ENCODE results near the gene PRKCZ.
A peak's percentile ranks its signal among the peaks of the same experiment; 100 is the strongest.

PRKCZ gene

GRCh38 chr1:2107586-2108212, 57.5 kb downstream of the PRKCZ start:
- TF ChIP-seq CTCF (IDR thresholded peaks at IDR 0.05; ENCODE audit: borderline replicate concordance, control extremely low read depth, extremely low read depth, insufficient read depth, missing control alignments) = no peak
- no peak for DNase-seq (ENCODE audit: low spot score)
- in situ Hi-C loops (cut with MboI; ENCODE audit: low sequenced_read_pairs, unreplicated experiment) = no loop called here

- peak; percentile 66 for DNase-seq (ENCODE audit: low spot score)
- TF ChIP-seq CTCF (IDR thresholded peaks at IDR 0.05; ENCODE audit: borderline replicate concordance, control extremely low read depth, extremely low read depth, insufficient read depth, missing control alignments) = no peak
- in situ Hi-C loops (cut with MboI; ENCODE audit: low sequenced_read_pairs, unreplicated experiment) = no loop called here
Observed at GRCh38 chr1:2108213-2108876, 58.1 kb downstream of the PRKCZ start.

- TF ChIP-seq CTCF (IDR thresholded peaks at IDR 0.05; ENCODE audit: borderline replicate concordance, control extremely low read depth, extremely low read depth, insufficient read depth, missing control alignments) = no peak
- in situ Hi-C loops (cut with MboI; ENCODE audit: low sequenced_read_pairs, unreplicated experiment) = no loop called here
- no peak for DNase-seq (ENCODE audit: low spot score)
Observed at GRCh38 chr1:2108877-2109580, 58.8 kb downstream of the PRKCZ start.

- in situ Hi-C loops (cut with MboI; ENCODE audit: low sequenced_read_pairs, unreplicated experiment) = no loop called here
- TF ChIP-seq CTCF (IDR thresholded peaks at IDR 0.05; ENCODE audit: borderline replicate concordance, control extremely low read depth, extremely low read depth, insufficient read depth, missing control alignments) = no peak
- no peak for DNase-seq (ENCODE audit: low spot score)
Observed at GRCh38 chr1:2109581-2110021, 59.4 kb downstream of the PRKCZ start.

GRCh38 chr1:2110191-2110737, 60.1 kb downstream of the PRKCZ start:
- TF ChIP-seq CTCF (IDR thresholded peaks at IDR 0.05; ENCODE audit: borderline replicate concordance, control extremely low read depth, extremely low read depth, insufficient read depth, missing control alignments) = no peak
- in situ Hi-C loops (cut with MboI; ENCODE audit: low sequenced_read_pairs, unreplicated experiment) = no loop called here
- DNase-seq (ENCODE audit: low spot score) = no peak

All from GM13976 (cell line).